Left cardiac atrium (tissue), 4 donors: ENCODE data around the gene HCK. TPM values are rescaled to one million over a fixed set of nuclear protein-coding genes. Genes with fewer than 3 reads are reported as not detected.

Experiments used
- ATAC-seq, 2 donors: fragments of 200-7000 bp; cut with Tn5 transposase; one replicate each; pipeline ENCODE4 v1.9.1; 2020; ENCODE audit warnings: mild to moderate bottlenecking in 2 of 2, moderate library complexity in 2 of 2
- DNase-seq: peaks from one replicate; pipeline ENCODE4 v3.0.0-alpha.2; 2020
- intact Hi-C, 2 donors: fragments of 100-400 bp; cut with DNase I; formaldehyde crosslinking; loops; one replicate each; pipeline versions ENCODE4 v1.14.1 to v1.15.1; 2022 to 2023
- total RNA-seq, 2 donors: library from RNA; stranded (reverse); fragmentation: NEBNext Ultra II Directional; extraction: Animal tissue kit (Norgen Biotek cat#: 25700); gene quantifications; one replicate each; pipeline ENCODE4 v1.2.1, GENCODE V29; 2021
- donor health status: DM: no; HTN: yes; CAD: no.
- donor health status: DM: no; HTN: yes; CAD: no; lungs with severe emphysema.
- donor health status: DM: yes; HTN: yes; CAD: no.
- donor health status: Dilated cardiomyopathy.

HCK gene
- total RNA-seq, 2 donors from 2014 or later = 11.1 to 14.1 TPM

DNA sequence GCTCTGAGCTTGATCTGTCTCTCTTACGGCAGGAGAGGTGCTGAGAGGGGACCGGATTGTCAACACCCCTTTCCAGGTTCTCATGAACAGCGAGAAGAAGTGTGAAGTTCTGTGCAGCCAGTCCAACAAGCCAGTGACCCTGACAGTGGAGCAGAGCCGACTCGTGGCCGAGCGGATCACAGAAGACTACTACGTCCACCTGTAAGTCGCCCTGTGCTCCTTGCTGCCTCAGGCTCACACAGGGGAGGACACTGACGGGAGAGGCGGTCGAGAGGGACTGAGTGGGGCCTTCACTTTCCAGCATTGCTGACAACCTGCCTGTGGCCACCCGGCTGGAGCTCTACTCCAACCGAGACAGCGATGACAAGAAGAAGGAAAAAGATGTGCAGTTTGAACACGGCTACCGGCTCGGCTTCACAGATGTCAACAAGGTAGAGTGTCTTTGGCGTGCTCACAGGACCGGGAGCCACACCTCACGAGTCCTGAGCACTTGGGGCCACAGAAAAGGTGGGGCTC is 89.5 kb downstream of the HCK start:
- DNase-seq (no peak), ATAC-seq (no peak)
- intact Hi-C loops = no loop called here

GRCh38 chr20:32142088-32142487 is 90.0 kb downstream of the HCK start:
- no peak for ATAC-seq
- DNase-seq = no peak
- intact Hi-C loops = no loop called here

DNA sequence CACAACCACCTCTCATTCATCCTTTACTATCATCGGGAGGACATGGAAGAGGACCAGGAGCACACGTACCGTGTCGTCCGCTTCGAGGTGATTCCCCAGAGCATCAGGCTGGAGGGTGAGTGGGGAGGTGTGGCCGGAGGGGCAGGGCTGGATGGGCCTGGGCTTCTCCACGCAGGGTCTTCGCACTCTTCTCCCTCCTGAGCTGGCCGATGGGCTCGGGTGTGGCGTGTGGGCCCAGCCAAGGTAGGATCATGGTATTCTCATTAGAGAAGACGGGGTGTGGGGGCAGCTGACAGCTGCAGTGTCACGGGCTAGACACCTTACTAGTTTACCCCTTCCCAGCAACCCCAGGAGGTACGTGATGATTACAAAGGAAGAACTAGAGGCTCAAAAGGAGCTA is 90.9 kb downstream of the HCK start:
- no peak for DNase-seq
- intact Hi-C loops = no loop called here
- ATAC-seq = no peak

DNA sequence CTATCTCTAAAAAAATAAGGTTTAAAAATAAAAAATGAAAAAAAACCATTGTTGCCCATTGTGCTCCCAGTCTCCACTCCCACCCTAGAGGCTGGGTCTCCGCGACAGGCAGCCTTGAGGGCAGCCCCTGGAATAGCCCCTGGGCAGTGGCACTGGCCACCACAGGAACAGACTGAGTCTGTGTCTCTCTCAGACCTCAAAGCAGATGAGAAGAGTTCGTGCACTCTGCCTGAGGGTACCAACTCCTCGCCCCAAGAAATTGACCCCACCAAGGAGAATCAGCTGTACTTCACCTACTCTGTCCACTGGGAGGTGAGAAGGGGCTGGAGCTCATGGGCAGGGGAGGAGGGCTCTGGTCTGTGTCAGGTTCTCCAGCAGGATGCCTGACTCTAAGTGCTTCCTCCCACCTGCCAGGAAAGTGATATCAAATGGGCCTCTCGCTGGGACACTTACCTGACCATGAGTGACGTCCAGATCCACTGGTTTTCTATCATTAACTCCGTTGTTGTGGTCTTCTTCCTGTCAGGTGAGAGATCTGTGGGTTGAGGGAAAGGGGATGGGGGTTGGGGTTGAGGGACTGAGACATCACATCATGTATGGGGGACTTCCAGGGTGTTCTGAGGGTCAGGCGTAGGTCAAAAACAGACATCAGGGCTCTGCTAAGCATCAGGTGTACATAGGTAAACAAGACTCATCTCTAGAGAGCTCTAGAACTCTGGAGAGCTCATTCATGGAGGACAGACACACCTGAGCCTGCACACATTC is 93.0 kb downstream of the HCK start:
- intact Hi-C loops = no loop called here
- DNase-seq = no peak
- no peak for ATAC-seq

GRCh38 chr20:32149566-32150170 is 97.6 kb downstream of the HCK start:
- intact Hi-C loops = no loop called here
- DNase-seq (no peak), ATAC-seq (no peak)

- ATAC-seq (no peak), DNase-seq (no peak)
- intact Hi-C loops = no loop called here
These were observed 98.3 kb downstream of the HCK start for GRCh38 chr20:32150291-32150848.

Other genes starting within 250 kb of the HCK start
- under 1 TPM in 1 of 2 donors, not detected in 1; 0.55 TPM for gene MYLK2, start 232.9 kb upstream of the HCK start, total RNA-seq
- 1 to 10 TPM; 1.6 to 3.1 TPM for gene FOXS1, start 206.6 kb upstream of the HCK start, total RNA-seq
- 1 to 10 TPM; 4.2 to 5.7 TPM for gene DUSP15, start 181.7 kb upstream of the HCK start, total RNA-seq
- under 1 TPM in 1 of 2 donors, not detected in 1; 0.13 TPM for gene TTLL9, start 181.6 kb upstream of the HCK start, total RNA-seq
- 1 to 10 TPM; 8.8 to 9.6 TPM for gene PDRG1, start 100.2 kb upstream of the HCK start, total RNA-seq
- gene XKR7, start 84.1 kb upstream of the HCK start, total RNA-seq = not detected
- 1 to 10 TPM; 7.2 to 7.8 TPM for gene CCM2L, start 41.8 kb upstream of the HCK start, total RNA-seq
- gene TM9SF4, start 57.5 kb downstream of the HCK start, total RNA-seq = 10 to 100 TPM; 31.2 to 37.8 TPM
- 1 to 10 TPM; 6.9 to 8.0 TPM for gene PLAGL2, start 155.5 kb downstream of the HCK start, total RNA-seq
- gene POFUT1, start 155.6 kb downstream of the HCK start, total RNA-seq = 10 to 100 TPM; 25.5 to 28.6 TPM
- gene KIF3B, start 225.4 kb downstream of the HCK start, total RNA-seq = 10 to 100 TPM; 13.1 to 17.0 TPM